Sigmoid colon (tissue), 7 donors: ENCODE measurements around the gene DNM2. TPM values are rescaled to one million over a fixed set of nuclear protein-coding genes. Genes with fewer than 3 reads are reported as not detected.

Experiments used
- DNase-seq: peaks from one replicate; pipeline ENCODE4 v3.0.0-alpha.2; 2019
- H3K27ac ChIP-seq, 4 donors: fragments of 200-600 bp; sonication (generic); one replicate each; pipeline ENCODE4 v1.5.1; 2016 to 2019; ENCODE audit warnings: mild to moderate bottlenecking in 1 of 4
- H3K27me3 ChIP-seq, 3 donors: fragments of 200-600 bp; sonication (generic); one replicate each; pipeline ENCODE4 v1.5.1; 2019; ENCODE audit warnings: mild to moderate bottlenecking in 1 of 3
- H3K36me3 ChIP-seq, 4 donors: fragments of 200-600 bp; sonication (generic); one replicate each; pipeline ENCODE4 v1.5.1; 2016 to 2019
- H3K4me1 ChIP-seq, 4 donors: fragments of 200-600 bp; sonication (generic); one replicate each; pipeline ENCODE4 v1.5.1; 2017 to 2019
- H3K4me3 ChIP-seq, 4 donors: fragments of 200-600 bp; sonication (generic); one replicate each; pipeline ENCODE4 v1.5.1; 2017 to 2019; ENCODE audit warnings: mild to moderate bottlenecking in 2 of 4, moderate library complexity in 1 of 4
- H3K9me3 ChIP-seq, 4 donors: fragments of 200-600 bp in 3 of 4; sonication (generic) in 3 of 4; one replicate each; pipeline versions ENCODE4 v1.5.1 to v1.6.1; 2013 to 2019
- EP300 ChIP-seq, 4 donors: sonication (generic); formaldehyde crosslinking; IDR thresholded peaks; one replicate each; pipeline ENCODE4 v1.6.1; 2017; ENCODE audit warnings: antibody characterized with exemption in 4 of 4
- POLR2A ChIP-seq, 2 donors: fragments of 450-650 bp; IDR thresholded peaks; one replicate each; pipeline ENCODE4 v1.6.1; 2016; ENCODE audit warnings: antibody characterized with exemption in 2 of 2, mild to moderate bottlenecking in 2 of 2, moderate library complexity in 2 of 2
- POLR2AphosphoS5 ChIP-seq, 4 donors: sonication (generic); formaldehyde crosslinking; IDR thresholded peaks; one replicate each; pipeline ENCODE4 v1.6.1; 2017; ENCODE audit warnings: antibody characterized with exemption in 4 of 4
- WGBS, 2 donors: extraction: QIAGEN DNeasy Blood & Tissue Kit; methylation state at CpG; one replicate each; pipeline ENCODE4 v1.1.7; 2013; 5-methylcytosine and 5-hydroxymethylcytosine counted together
- intact Hi-C: fragments of 100-400 bp; cut with DNase I; formaldehyde crosslinking; loops from one replicate; pipeline ENCODE4 v1.15.1; 2023
- polyA plus RNA-seq, 3 donors: library from polyadenylated mRNA; stranded (reverse); fragments of 200-250 nt; gene quantifications; one replicate each; pipeline ENCODE4 v1.2.3, GENCODE V29; 2013
- total RNA-seq, 4 donors: library from RNA; depleted of rRNA; stranded (reverse); fragments of >200 nt; gene quantifications; one replicate each; pipeline ENCODE4 v1.1.0, GENCODE V29; 2016
- TF ChIP-seq, protein P1 (sequence below), 4 experiments: fragments of 450-650 bp in 3 of 4; fragments of 200-600 bp in 1 of 4; IDR thresholded peaks; one replicate each; pipeline ENCODE4 v1.5.1; 2016 to 2019; ENCODE audit warnings: antibody characterized with exemption in 4 of 4, mild to moderate bottlenecking in 3 of 4, moderate library complexity in 2 of 4
- donor health status: healthy with polysubstance abuse.
- donor health status: Bipolar disorder and iron deficiency.
- donor health status: healthy.

The DNM2 gene
- total and polyA plus RNA-seq, 7 donors, result 53.2 to 326 (median 96.7) TPM

DNA sequence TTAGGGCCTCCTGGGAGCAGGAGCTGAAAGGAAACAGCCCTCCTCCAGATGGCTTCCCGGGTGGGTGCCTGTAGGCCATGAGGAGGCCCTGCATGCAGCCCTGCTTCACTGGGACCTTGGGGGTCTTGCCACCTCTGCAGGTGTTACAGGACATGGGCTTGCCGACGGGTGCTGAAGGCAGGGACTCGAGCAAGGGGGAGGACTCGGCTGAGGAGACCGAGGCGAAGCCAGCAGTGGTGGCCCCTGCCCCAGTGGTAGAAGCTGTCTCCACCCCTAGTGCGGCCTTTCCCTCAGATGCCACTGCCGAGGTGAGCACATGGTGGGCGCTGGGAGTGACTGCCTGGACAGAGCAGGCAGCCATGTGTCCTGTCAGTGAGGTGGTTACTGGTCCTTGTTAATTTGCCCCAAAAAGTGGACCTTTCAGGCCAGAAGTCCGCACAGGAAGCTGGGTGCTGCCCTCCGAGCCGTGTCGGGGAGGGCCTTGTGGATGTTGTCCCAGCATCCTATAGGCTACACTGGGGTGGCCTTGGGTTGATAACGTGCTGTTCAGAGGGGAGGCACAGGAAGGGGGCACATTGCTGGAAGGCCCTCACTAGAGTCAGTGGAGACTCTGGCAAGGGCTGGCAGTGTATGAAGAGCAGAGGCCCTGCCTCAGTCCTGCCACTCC lies 35.3 kb upstream of the DNM2 start:
- Histone ChIP-seq H3K4me3 (no peak overlapping the region), H3K36me3 (peaks cover 63 to 100% (median 92%) of the 10 kb centered on the region in 4 donors), H3K27ac (no peak overlapping the region), H3K27me3 (no peaks in the 10 kb centered on the region), H3K9me3 (no peaks in the 10 kb centered on the region), H3K4me1 (no peaks in the 10 kb centered on the region)
- DNase-seq, result no peak
- intact Hi-C loops, result no loop called here
- 93% methylated on average over 15 of the region's 15 CpGs for WGBS, 2 donors
- TF ChIP-seq, protein P1, sequence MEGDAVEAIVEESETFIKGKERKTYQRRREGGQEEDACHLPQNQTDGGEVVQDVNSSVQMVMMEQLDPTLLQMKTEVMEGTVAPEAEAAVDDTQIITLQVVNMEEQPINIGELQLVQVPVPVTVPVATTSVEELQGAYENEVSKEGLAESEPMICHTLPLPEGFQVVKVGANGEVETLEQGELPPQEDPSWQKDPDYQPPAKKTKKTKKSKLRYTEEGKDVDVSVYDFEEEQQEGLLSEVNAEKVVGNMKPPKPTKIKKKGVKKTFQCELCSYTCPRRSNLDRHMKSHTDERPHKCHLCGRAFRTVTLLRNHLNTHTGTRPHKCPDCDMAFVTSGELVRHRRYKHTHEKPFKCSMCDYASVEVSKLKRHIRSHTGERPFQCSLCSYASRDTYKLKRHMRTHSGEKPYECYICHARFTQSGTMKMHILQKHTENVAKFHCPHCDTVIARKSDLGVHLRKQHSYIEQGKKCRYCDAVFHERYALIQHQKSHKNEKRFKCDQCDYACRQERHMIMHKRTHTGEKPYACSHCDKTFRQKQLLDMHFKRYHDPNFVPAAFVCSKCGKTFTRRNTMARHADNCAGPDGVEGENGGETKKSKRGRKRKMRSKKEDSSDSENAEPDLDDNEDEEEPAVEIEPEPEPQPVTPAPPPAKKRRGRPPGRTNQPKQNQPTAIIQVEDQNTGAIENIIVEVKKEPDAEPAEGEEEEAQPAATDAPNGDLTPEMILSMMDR (IDR thresholded peaks at IDR 0.05), result no peak
- no peak for TF ChIP-seq POLR2AphosphoS5 (IDR thresholded peaks at IDR 0.05)
- TF ChIP-seq EP300 (IDR thresholded peaks at IDR 0.05), result no peak
- no peak for TF ChIP-seq POLR2A (IDR thresholded peaks at IDR 0.05)

DNA sequence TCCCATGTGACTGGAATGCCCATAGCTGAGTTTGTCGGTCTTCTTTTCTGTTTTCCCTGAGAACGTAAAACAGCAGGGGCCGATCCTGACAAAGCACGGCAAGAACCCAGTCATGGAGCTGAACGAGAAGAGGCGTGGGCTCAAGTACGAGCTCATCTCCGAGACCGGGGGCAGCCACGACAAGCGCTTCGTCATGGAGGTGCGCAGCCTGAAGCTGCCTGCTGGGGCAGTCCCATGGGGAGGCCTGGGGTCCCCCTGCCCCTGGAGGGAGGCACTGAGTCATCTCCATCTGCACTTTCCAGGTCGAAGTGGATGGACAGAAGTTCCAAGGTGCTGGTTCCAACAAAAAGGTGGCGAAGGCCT lies 34.8 kb upstream of the DNM2 start:
- Histone ChIP-seq H3K4me3 (no peak overlapping the region), H3K9me3 (no peaks in the 10 kb centered on the region), H3K36me3 (peaks cover 66 to 100% (median 91%) of the 10 kb centered on the region in 4 donors), H3K27ac (no peak overlapping the region), H3K27me3 (no peaks in the 10 kb centered on the region), H3K4me1 (no peaks in the 10 kb centered on the region)
- no peak for DNase-seq
- no peak for TF ChIP-seq EP300 (IDR thresholded peaks at IDR 0.05)
- no peak for TF ChIP-seq POLR2A (IDR thresholded peaks at IDR 0.05)
- no peak for TF ChIP-seq POLR2AphosphoS5 (IDR thresholded peaks at IDR 0.05)
- TF ChIP-seq, protein P1 (IDR thresholded peaks at IDR 0.05), result no peak
- intact Hi-C loops, result no loop called here
- 94 to 95% methylated on average over 15 of the region's 15 CpGs for WGBS, 2 donors

DNA sequence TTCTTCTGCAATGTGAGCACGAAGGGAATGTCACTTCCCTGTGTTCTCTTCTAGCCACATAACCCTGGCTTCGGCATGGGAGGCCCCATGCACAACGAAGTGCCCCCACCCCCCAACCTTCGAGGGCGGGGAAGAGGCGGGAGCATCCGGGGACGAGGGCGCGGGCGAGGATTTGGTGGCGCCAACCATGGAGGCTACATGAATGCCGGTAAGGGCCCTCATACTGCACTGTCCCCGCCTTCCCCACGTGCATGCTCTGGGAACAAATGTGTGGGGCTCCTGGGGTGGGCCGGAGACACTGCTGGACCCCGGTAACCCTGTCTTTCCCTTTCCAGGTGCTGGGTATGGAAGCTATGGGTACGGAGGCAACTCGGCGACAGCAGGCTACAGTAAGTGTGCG lies 34.3 kb upstream of the DNM2 start:
- H3K27ac ChIP-seq, result no peak overlapping the region
- H3K4me1 ChIP-seq, result no peaks in the 10 kb centered on the region
- intact Hi-C loops, result no loop called here
- no peaks in the 10 kb centered on the region for H3K9me3 ChIP-seq
- no peak for DNase-seq
- H3K4me3 ChIP-seq, result no peak overlapping the region
- no peaks in the 10 kb centered on the region for H3K27me3 ChIP-seq
- 84 to 89% methylated on average over 21 of the region's 21 CpGs for WGBS, 2 donors
- no peak for TF ChIP-seq EP300 (IDR thresholded peaks at IDR 0.05)
- no peak for TF ChIP-seq POLR2A (IDR thresholded peaks at IDR 0.05)
- TF ChIP-seq, protein P1 (IDR thresholded peaks at IDR 0.05), result no peak
- no peak for TF ChIP-seq POLR2AphosphoS5 (IDR thresholded peaks at IDR 0.05)
- H3K36me3 ChIP-seq, result peaks cover 63 to 100% (median 92%) of the 10 kb centered on the region in 4 donors

DNA sequence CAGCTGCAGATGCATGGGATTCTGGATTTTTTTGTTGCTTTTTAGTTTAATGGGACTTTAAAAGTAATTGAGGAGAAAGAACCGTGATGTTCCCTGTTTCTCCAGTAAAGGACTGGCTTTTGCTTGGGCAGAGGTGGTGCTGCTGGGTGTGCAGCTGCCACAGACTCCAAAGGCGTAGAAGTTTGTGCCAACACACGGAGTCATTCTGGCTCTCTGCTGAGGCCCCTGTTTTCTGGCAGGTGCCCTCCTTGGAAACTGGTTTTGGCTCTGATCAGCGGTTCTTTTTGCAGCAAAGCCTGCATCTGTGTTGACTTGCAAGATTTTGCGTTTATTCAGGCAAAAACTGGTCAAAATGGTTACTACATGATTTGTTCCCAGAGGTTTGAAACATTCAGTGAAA lies 32.7 kb upstream of the DNM2 start:
- intact Hi-C loops, result no loop called here
- no peak for DNase-seq
- H3K4me3 ChIP-seq, result no peak overlapping the region
- no peaks in the 10 kb centered on the region for H3K4me1 ChIP-seq
- WGBS, 2 donors, result 88 to 89% methylated on average over 5 of the region's 5 CpGs
- H3K36me3 ChIP-seq, result peaks cover 59 to 100% (median 87%) of the 10 kb centered on the region in 4 donors
- H3K27ac ChIP-seq, result no peak overlapping the region
- no peaks in the 10 kb centered on the region for H3K9me3 ChIP-seq
- no peak for TF ChIP-seq POLR2AphosphoS5 (IDR thresholded peaks at IDR 0.05)
- TF ChIP-seq, protein P1 (IDR thresholded peaks at IDR 0.05), result no peak
- TF ChIP-seq EP300 (IDR thresholded peaks at IDR 0.05), result no peak
- no peaks in the 10 kb centered on the region for H3K27me3 ChIP-seq

DNA sequence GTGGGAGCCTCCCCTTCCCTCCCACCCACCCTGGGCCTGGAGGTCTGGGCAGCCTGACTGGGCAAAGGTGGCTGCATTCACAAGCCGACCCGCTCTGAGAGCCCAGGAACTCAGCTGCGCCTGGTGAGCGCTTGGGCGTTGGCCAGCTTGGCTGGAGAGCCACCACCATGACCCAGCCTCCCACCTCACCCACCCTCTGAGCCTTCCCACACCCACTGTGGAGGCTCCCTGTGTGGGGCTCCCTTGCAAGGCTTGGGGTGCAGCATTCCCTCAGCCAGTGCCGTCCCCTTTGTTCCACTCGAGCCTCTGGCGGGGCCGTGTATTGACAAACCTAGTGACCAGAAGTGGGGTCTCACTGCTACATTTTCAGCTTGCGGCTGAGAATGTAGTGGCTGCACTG lies 31.7 kb upstream of the DNM2 start:
- H3K27me3 ChIP-seq, result no peaks in the 10 kb centered on the region
- H3K27ac ChIP-seq, result no peak overlapping the region
- H3K4me1 ChIP-seq, result no peaks in the 10 kb centered on the region
- peaks cover 53 to 100% (median 79%) of the 10 kb centered on the region in 4 donors for H3K36me3 ChIP-seq
- WGBS, 2 donors, result 89% methylated on average over 10 of the region's 10 CpGs
- H3K9me3 ChIP-seq, result no peaks in the 10 kb centered on the region
- intact Hi-C loops, result no loop called here
- no peak for DNase-seq
- no peak for TF ChIP-seq EP300 (IDR thresholded peaks at IDR 0.05)
- no peak for TF ChIP-seq POLR2AphosphoS5 (IDR thresholded peaks at IDR 0.05)
- TF ChIP-seq, protein P1 (IDR thresholded peaks at IDR 0.05), result no peak
- no peak for TF ChIP-seq POLR2A (IDR thresholded peaks at IDR 0.05)
- no peak overlapping the region for H3K4me3 ChIP-seq
